GM18505 (cell line): ENCODE measurements around the gene SLC18B1.
"Not testable (repeated sequence)": the region's sequence is repeated elsewhere in the genome, so short reads cannot be mapped to it uniquely, and the experiment has no call there.

Experiments
- ATAC-seq: cut with Tn5 transposase; IDR thresholded peaks from one replicate; pipeline ENCODE4 v1.9.1; 2021; ENCODE audit not compliant: unreplicated experiment
- POLR2A ChIP-seq: IDR thresholded peaks from 4 replicates; pipeline ENCODE4 v1.6.1; 2011; ENCODE audit warnings: borderline replicate concordance; ENCODE audit not compliant: insufficient read depth, insufficient read length; ENCODE audit errors: extremely low read depth

SLC18B1 gene

GRCh38 chr6:132780770-132781371 lies 17.6 kb downstream of the SLC18B1 start:
- no peak for ATAC-seq
- TF ChIP-seq POLR2A = no peak

GRCh38 chr6:132777881-132778280 lies 20.6 kb downstream of the SLC18B1 start:
- ATAC-seq = not testable (repeated sequence)

GRCh38 chr6:132768051-132768517 lies 30.4 kb downstream of the SLC18B1 start:
- peak; percentile 87 for ATAC-seq
- TF ChIP-seq POLR2A = no peak

GRCh38 chr6:132765560-132765959 lies 32.9 kb downstream of the SLC18B1 start:
- TF ChIP-seq POLR2A = no peak
- no peak for ATAC-seq

GRCh38 chr6:132764370-132764769 lies 34.1 kb downstream of the SLC18B1 start:
- no peak for ATAC-seq
- no peak for TF ChIP-seq POLR2A

- TF ChIP-seq POLR2A = peak; percentile 55
- peak; percentile 88 for ATAC-seq
Measured at GRCh38 chr6:132763269-132763668, 35.2 kb downstream of the SLC18B1 start.

- peak; percentile 35 for ATAC-seq
- no peak for TF ChIP-seq POLR2A
Measured at GRCh38 chr6:132760256-132760655, 38.2 kb downstream of the SLC18B1 start.

- ATAC-seq = no peak
- no peak for TF ChIP-seq POLR2A
Measured at GRCh38 chr6:132758689-132759088, 39.7 kb downstream of the SLC18B1 start.

GRCh38 chr6:132752255-132752654 lies 46.2 kb downstream of the SLC18B1 start:
- ATAC-seq = no peak
- TF ChIP-seq POLR2A = no peak

GRCh38 chr6:132751828-132752227 lies 46.6 kb downstream of the SLC18B1 start:
- TF ChIP-seq POLR2A = no peak
- no peak for ATAC-seq

- TF ChIP-seq POLR2A = no peak
- peak; percentile 46 for ATAC-seq
Measured at GRCh38 chr6:132751306-132751705, 47.1 kb downstream of the SLC18B1 start.

GRCh38 chr6:132750455-132751248 lies 47.8 kb downstream of the SLC18B1 start:
- peak; percentile 79 for ATAC-seq

GRCh38 chr6:132749111-132749510 lies 49.3 kb downstream of the SLC18B1 start:
- no peak for ATAC-seq

More at GRCh38 chr6:132750455-132751248, 47.8 kb downstream of the SLC18B1 start:
- TF ChIP-seq POLR2A = no peak

GRCh38 chr6:132748446-132748845 lies 50.0 kb downstream of the SLC18B1 start:
- TF ChIP-seq POLR2A = no peak
- ATAC-seq = no peak

More at GRCh38 chr6:132749111-132749510, 49.3 kb downstream of the SLC18B1 start:
- no peak for TF ChIP-seq POLR2A
